ENCODE results near the gene GOLGA1. TPM values are rescaled to one million over a fixed set of nuclear protein-coding genes. Genes with fewer than 3 reads are reported as not detected.

GOLGA1 gene
- total RNA-seq, 2 donors from 2014 or later: 19.1 to 23.2 TPM

- no peak for DNase-seq
- Histone ChIP-seq H3K9ac (ENCODE audit: low read depth in 2 of 2, low read length in 2 of 2) (no peak overlapping the region), H3K4me1 (no peaks in the 10 kb centered on the region), H3K36me3 (no peaks in the 10 kb centered on the region), H3K27me3 (no peaks in the 10 kb centered on the region), H3K27ac (no peak overlapping the region), H3K4me3 (no peak overlapping the region), H3K9me3 (no peaks in the 10 kb centered on the region)
- no peak for TF ChIP-seq CTCF (IDR thresholded peaks at IDR 0.05)
- intact Hi-C loops (cut with DNase I): no loop called here
Measured at GRCh38 chr9:124881138-124881743, 59.6 kb downstream of the GOLGA1 start.

GRCh38 chr9:124880501-124880900 lies 60.4 kb downstream of the GOLGA1 start:
- no peak for TF ChIP-seq CTCF (IDR thresholded peaks at IDR 0.05)
- DNase-seq: no peak
- Histone ChIP-seq H3K36me3 (peaks cover 4% of the 10 kb centered on the region), H3K27ac (no peak overlapping the region), H3K27me3 (no peaks in the 10 kb centered on the region), H3K9ac (ENCODE audit: low read depth in 2 of 2, low read length in 2 of 2) (no peak overlapping the region), H3K4me3 (no peak overlapping the region), H3K4me1 (no peaks in the 10 kb centered on the region), H3K9me3 (no peaks in the 10 kb centered on the region)
- intact Hi-C loops (cut with DNase I): no loop called here

GRCh38 chr9:124879226-124879625 lies 61.7 kb downstream of the GOLGA1 start:
- H3K9ac ChIP-seq (ENCODE audit: low read depth in 2 of 2, low read length in 2 of 2): no peak overlapping the region
- H3K27ac ChIP-seq: no peak overlapping the region
- no peak for TF ChIP-seq CTCF (IDR thresholded peaks at IDR 0.05)
- no peaks in the 10 kb centered on the region for H3K9me3 ChIP-seq
- no peaks in the 10 kb centered on the region for H3K27me3 ChIP-seq
- intact Hi-C loops (cut with DNase I): no loop called here
- H3K4me3 ChIP-seq: no peak overlapping the region
- H3K4me1 ChIP-seq: no peaks in the 10 kb centered on the region
- no peak for DNase-seq
- peaks cover 13% of the 10 kb centered on the region for H3K36me3 ChIP-seq

- Histone ChIP-seq H3K36me3 (peaks cover 19% of the 10 kb centered on the region), H3K27ac (no peak overlapping the region)
- no peak for DNase-seq
Measured at GRCh38 chr9:124878518-124878917, 62.4 kb downstream of the GOLGA1 start.

GRCh38 chr9:124878021-124878420 lies 62.9 kb downstream of the GOLGA1 start:
- Histone ChIP-seq H3K9me3 (no peaks in the 10 kb centered on the region), H3K9ac (ENCODE audit: low read depth in 2 of 2, low read length in 2 of 2) (no peak overlapping the region), H3K4me1 (peaks cover 3% of the 10 kb centered on the region), H3K4me3 (no peak overlapping the region), H3K27ac (no peak overlapping the region), H3K27me3 (no peaks in the 10 kb centered on the region), H3K36me3 (peaks cover 24% of the 10 kb centered on the region)
- no peak for DNase-seq
- intact Hi-C loops (cut with DNase I): no loop called here
- no peak for TF ChIP-seq CTCF (IDR thresholded peaks at IDR 0.05)

More at GRCh38 chr9:124878518-124878917, 62.4 kb downstream of the GOLGA1 start:
- no peak overlapping the region for H3K9ac ChIP-seq (ENCODE audit: low read depth in 2 of 2, low read length in 2 of 2)
- peaks cover under 1% of the 10 kb centered on the region for H3K4me1 ChIP-seq
- TF ChIP-seq CTCF (IDR thresholded peaks at IDR 0.05): no peak
- H3K4me3 ChIP-seq: no peak overlapping the region
- H3K9me3 ChIP-seq: no peaks in the 10 kb centered on the region
- intact Hi-C loops (cut with DNase I): no loop called here
- no peaks in the 10 kb centered on the region for H3K27me3 ChIP-seq

Data from colonic mucosa (tissue), 4 donors.